ENCODE results near the gene GHRHR.

The GHRHR gene

GRCh38 chr7:30963842-30964241, at the start of gene GHRHR:
GHRHR (plus strand) TSS chr7:30963953; CDS start chr7:30964069, 116 bp downstream.
- DNase-seq (ENCODE audit: low read depth in 2 of 2, low spot score in 1 of 2) = no peak

- no peak for DNase-seq (ENCODE audit: low read depth in 2 of 2, low spot score in 1 of 2)
Measured at GRCh38 chr7:30914596-30914995, 49.2 kb upstream of the GHRHR start.

GRCh38 chr7:30915005-30915601, 48.6 kb upstream of the GHRHR start:
- no peak for DNase-seq (ENCODE audit: low read depth in 2 of 2, low spot score in 1 of 2)

GRCh38 chr7:30915751-30916150, 48.0 kb upstream of the GHRHR start:
- DNase-seq (ENCODE audit: low read depth in 2 of 2, low spot score in 1 of 2) = no peak

- DNase-seq (ENCODE audit: low read depth in 2 of 2, low spot score in 1 of 2) = no peak
Measured at GRCh38 chr7:30916255-30916654, 47.5 kb upstream of the GHRHR start.

- DNase-seq (ENCODE audit: low read depth in 2 of 2, low spot score in 1 of 2) = no peak
Measured at GRCh38 chr7:30916767-30917166, 47.0 kb upstream of the GHRHR start.

- no peak for DNase-seq (ENCODE audit: low read depth in 2 of 2, low spot score in 1 of 2)
Measured at GRCh38 chr7:30917216-30917893, 46.4 kb upstream of the GHRHR start.

GRCh38 chr7:30918676-30919075, 45.1 kb upstream of the GHRHR start:
- DNase-seq (ENCODE audit: low read depth in 2 of 2, low spot score in 1 of 2) = no peak

- DNase-seq (ENCODE audit: low read depth in 2 of 2, low spot score in 1 of 2) = no peak
Measured at GRCh38 chr7:30920021-30920583, 43.7 kb upstream of the GHRHR start.

- no peak for DNase-seq (ENCODE audit: low read depth in 2 of 2, low spot score in 1 of 2)
Measured at GRCh38 chr7:30920584-30921539, 42.9 kb upstream of the GHRHR start.

- no peak for DNase-seq (ENCODE audit: low read depth in 2 of 2, low spot score in 1 of 2)
Measured at GRCh38 chr7:30921540-30922401, 42.0 kb upstream of the GHRHR start.

GRCh38 chr7:30922596-30922995, 41.2 kb upstream of the GHRHR start:
- no peak for DNase-seq (ENCODE audit: low read depth in 2 of 2, low spot score in 1 of 2)

- DNase-seq (ENCODE audit: low read depth in 2 of 2, low spot score in 1 of 2) = no peak
Measured at GRCh38 chr7:30923009-30923773, 40.6 kb upstream of the GHRHR start.

GRCh38 chr7:30923774-30924413, 39.9 kb upstream of the GHRHR start:
- no peak for DNase-seq (ENCODE audit: low read depth in 2 of 2, low spot score in 1 of 2)

GRCh38 chr7:30924624-30925023, 39.1 kb upstream of the GHRHR start:
- DNase-seq (ENCODE audit: low read depth in 2 of 2, low spot score in 1 of 2) = no peak

GRCh38 chr7:30925117-30925516, 38.6 kb upstream of the GHRHR start:
- no peak for DNase-seq (ENCODE audit: low read depth in 2 of 2, low spot score in 1 of 2)

- DNase-seq (ENCODE audit: low read depth in 2 of 2, low spot score in 1 of 2) = no peak
Measured at GRCh38 chr7:30925913-30926312, 37.8 kb upstream of the GHRHR start.

- DNase-seq (ENCODE audit: low read depth in 2 of 2, low spot score in 1 of 2) = no peak
Measured at GRCh38 chr7:30926313-30926712, 37.4 kb upstream of the GHRHR start.

GRCh38 chr7:30927040-30927439, 36.7 kb upstream of the GHRHR start:
- DNase-seq (ENCODE audit: low read depth in 2 of 2, low spot score in 1 of 2) = no peak
